ENCODE data around the gene BOLA2B.

BOLA2B gene

DNA sequence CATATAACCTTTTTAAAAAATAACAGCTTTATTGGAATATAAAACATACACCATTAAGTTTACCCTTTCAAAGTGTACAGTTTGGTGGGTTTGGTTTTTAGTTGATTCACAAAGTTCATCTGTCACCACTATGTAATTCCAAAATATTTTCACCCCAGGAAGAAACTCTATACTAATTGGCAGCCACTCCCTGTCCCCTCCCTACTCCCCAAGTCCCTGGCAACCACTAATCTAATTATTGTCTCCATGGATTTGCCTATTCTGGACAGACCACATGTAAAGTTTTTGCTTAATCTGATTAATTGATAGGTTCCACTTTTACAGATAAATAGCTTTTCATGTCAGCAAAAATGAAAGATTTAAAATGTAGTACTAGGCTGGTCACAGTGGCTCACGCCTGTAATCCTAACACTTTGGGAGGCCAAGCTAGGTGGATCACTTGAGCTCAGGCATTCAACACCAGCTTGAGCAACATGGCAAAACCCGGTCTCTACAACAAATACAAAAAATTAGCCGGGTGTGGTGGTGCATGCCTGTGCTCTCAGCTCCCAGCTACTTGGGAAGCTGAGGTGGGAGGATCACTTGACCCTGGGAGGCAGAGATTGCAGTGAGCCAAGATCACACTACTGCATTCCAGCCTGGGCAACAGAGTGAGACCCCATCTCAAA, 45.5 kb downstream of the BOLA2B start:
- no peak overlapping the region for H3K27ac ChIP-seq
- no peak overlapping the region for H3K4me3 ChIP-seq

DNA sequence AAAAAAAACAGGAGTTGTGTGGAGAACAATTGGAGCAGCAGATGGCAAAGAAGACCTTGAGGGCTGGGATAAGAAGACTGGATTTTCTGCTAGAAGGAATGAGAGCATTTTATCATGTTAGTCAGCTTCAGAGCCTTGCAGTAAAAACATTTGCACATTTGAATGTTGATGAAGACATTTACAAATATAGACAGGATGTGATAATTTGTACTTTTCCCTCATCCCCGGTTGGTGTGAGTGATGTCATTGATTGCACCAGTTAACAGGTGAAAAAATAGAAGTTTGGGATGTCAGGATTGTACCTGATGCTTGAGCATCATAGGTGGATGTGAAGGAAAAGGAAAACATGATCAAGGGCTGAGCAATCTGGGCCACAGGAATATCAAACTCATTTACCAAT, 47.8 kb downstream of the BOLA2B start:
- Histone ChIP-seq H3K27ac (no peak overlapping the region), H3K4me3 (no peak overlapping the region)

DNA sequence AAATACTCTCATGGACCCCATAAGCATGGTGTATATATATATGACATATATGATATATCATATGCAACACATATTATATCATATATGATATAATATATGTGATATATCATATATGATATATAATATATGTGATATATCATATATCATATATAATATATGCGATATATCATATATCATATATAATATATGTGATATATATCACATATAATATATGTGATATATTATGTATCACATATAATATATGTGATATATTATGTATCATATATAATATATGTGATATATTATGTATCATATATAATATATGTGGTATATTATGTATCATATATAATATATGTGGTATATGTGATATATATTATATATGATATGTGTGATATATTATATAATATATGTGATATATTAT, 48.5 kb downstream of the BOLA2B start:
- H3K27ac ChIP-seq = no peak overlapping the region
- H3K4me3 ChIP-seq = no peak overlapping the region

DNA sequence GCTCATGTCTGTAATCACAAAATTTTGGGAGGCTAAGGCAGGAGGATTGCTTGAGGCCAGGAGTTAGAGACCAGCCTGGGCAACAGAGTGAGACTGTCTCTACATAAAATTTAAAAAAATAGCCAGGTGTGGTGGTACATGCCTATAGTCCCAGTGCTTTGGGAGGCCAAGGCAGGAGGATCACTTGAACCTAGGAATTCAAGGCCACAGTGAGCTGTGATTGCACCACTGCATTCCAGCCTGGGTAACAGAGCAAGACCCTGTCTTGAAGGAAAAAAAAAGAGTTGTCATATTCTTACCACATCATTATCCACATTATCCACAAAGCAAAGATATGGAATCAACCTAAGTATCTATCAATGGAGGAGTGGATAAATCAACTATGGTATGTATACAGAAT, 49.4 kb downstream of the BOLA2B start:
- H3K27ac ChIP-seq = no peak overlapping the region
- no peak overlapping the region for H3K4me3 ChIP-seq

DNA sequence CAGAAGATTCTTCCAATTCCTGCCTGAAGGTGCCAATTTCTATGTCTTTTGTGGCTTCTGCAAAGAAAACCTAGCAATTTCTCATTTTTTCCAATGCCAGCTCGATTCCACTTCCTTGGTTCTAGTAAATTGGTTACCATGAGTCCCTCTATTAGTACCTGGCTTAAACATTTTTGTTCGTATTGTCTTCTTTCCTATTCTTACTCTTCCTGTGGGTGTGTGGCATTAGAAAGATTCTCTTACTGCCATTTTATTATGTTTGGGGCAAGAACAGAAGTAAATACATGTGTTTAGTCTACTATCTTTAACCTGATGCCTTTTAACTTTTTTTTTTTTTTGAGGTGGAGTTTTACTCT, 50.1 kb downstream of the BOLA2B start:
- Histone ChIP-seq H3K4me3 (no peak overlapping the region), H3K27ac (no peak overlapping the region)

All from skin epidermis (tissue), 12 donors.